Stimulated activated CD4-positive, alpha-beta T cell treated with anti-CD3 and anti-CD28 coated beads, Interleukin-4, amount 100 ng/mL, for 48 hours (primary cell): Measurements from ENCODE around the gene KCNK7.

Experiments used
- DNase-seq, 2 donors: peaks; one replicate each; pipeline ENCODE4 v3.0.0-alpha.2; 2020; ENCODE audit warnings: low read depth in 2 of 2

KCNK7 gene

GRCh38 chr11:65611028-65611757, 15.6 kb upstream of the KCNK7 start:
- no peak for DNase-seq

GRCh38 chr11:65610404-65610803, 14.8 kb upstream of the KCNK7 start:
- no peak for DNase-seq

GRCh38 chr11:65609665-65610064, 14.1 kb upstream of the KCNK7 start:
- DNase-seq, result no peak

DNA sequence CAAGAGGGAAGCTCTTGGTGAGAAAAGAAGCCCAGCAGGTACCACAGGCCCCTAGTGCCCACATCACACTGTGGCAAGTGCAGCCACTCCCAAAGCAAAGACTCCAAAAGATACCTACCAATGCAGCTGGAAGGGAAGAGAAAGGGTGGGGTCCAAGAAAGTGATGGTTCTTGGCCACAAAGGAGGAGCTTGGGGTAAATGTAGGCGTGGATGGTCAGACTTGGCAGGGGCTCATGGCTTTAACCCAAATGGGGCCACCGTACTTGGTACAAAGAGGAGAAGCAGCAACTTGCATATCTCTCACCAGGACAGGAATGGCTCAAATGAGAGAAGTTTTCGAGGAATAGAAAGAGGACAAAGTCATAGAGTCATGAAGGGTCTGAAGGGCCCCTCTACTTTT, 13.6 kb upstream of the KCNK7 start:
- DNase-seq, result no peak

DNA sequence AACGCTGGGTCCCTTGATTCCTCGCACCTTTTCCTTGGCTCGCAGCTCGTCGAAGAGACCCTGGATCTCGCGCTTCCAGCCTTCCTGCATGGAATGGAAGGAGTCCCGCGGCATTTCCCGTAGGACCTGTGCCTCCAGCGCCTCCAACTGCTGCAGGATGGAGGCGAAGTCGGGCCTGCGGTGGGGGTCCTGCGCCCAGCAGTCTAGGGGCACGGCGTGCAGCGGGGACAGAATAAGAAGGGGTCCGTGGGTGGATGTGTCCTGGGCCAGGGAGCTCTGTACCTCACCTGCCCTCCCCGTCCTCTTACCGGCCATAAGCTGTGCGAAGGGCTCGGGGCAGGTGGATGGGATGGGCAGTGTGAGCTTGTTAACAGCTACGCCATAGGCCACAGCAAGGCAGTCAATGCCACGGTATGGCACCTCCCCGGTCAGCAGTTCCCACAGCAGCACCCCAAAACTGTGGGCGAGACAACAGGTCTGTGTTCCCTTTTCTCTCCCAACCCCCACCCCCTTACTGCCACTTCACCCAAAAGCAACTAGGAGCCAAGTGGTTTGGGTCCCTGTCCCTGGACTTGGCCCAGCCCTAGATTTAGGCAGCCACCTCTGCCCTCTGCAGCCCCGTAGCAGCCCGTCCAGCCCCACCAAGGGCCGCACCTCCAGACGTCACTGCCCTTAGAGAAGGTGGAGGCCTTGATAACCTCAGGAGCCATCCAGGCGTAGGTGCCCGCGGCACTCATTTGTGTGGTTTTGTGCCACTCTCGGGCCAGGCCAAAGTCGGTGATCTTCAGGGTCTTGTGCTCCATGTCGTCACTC, 12.2 kb upstream of the KCNK7 start:
- no peak for DNase-seq

DNA sequence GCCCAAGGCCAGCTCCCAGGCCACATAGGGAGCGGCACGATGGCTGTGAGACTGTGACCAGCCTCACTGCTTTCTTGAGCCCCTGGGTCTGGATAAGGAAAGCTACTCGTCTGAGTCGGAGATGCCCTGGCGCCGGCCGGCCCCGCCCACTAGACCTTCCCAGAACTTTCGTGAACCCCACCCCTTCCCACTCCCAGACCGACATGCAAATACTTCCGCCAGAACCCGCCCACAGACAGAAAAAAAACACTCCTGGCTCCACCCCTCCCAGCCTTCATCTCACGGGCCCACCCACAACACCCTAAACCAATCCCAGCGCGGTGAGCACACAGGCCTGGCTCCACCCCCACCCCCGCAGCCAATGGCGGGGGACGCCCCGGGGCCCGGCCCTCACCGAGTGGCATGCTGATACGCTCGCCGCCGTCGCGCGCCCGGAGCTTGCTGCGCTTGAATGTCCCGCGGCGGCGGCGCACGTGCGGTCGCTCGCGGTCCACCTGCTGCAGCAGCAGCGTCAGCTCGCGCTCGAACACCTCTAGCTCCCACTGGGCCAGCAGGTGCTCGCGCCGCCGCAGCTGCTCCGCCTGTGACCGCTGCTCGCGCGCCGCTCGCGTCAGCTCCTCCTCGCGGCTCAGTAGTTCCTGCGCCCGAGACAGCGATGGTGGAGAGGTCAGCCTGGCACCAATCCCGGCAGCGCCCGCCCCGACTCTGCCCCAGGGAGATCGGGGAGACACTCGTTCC, 11.4 kb upstream of the KCNK7 start:
- DNase-seq, result no peak

GRCh38 chr11:65604258-65604657, 8.7 kb upstream of the KCNK7 start:
- DNase-seq, result no peak

- DNase-seq, result no peak
Measured at GRCh38 chr11:65599955-65600246, 4.3 kb upstream of the KCNK7 start.

DNA sequence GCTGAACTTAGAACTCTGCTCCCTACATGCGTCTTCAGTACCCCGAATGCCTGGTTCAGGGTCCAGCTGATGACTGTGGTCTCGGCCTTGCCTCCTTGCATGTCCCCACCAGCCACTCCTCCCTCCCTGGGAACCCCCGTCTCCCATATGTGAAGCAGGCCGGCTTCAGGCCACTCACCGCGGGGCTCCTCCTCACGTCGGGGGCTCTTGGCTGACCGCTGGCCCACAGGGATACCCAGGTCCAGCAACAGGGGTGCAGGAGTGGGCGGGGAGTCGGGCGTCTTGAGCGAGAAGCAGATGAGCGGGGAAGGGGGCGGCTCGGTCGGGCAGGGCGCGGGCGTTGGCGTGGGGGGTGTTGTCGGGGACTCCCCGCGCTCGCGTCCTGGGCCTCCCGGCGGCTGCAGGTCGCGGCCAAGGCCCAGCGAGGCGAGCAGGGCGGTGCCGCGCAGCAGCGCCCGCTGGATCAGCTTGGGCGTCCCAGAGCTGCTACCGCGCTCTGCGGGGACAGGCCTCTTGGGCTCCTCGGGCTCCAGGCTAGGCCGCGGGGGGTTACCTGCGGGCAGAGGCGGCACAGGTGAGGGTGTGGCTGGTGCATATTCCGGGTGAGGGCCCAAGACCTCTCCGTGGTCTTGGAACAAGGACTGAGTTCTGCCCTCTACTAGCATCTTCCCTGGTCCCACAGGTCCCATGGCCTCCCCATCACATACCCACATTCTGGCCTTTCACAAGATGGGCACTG, 3.8 kb upstream of the KCNK7 start:
- DNase-seq, result no peak

GRCh38 chr11:65598258-65598699, 2.7 kb upstream of the KCNK7 start:
- no peak for DNase-seq

DNA sequence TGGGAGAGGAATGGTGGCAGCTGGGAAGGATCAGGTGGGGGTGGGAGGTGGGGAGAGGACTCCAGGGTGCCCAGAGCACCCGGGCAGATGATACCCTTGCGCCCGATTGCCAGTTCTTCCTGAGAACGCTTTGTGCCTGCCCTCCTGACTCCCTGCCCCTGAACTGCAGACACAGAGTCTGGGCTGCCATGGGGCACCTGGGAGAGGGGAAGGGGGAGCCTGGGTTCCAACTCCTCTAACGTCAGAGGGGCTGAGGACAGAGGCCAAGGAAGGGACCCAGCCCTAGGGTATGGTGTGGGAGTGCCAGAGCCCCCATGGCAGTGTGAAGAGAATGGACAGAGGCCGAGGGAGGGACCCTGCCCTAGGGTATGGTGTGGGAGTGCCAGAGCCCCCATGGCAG, 920 bp upstream of the KCNK7 start:
- DNase-seq, result no peak

DNA sequence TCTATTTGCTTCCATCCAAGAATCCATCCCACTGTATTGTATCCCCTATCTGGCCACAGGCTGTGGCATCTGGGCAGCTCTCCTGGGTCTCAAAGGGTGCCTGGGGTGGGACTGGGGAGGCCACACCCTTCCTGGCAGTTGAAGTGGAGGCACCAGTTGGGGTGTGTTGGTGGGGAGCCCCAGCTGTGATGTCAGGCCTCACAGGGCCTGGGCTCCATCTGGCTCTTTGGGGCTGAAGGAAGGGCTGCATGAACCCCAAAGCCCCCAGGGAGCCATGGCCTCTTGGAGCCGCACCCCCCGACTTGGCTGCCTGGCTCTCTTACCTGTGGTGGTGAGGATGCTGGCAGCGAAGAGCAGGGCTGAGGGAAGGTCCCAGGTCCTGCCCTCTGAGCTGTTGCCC, 469 bp downstream of the KCNK7 start:
- no peak for DNase-seq

GRCh38 chr11:65593518-65594414, 1.8 kb downstream of the KCNK7 start:
- DNase-seq, result no peak

GRCh38 chr11:65592858-65593517, 2.6 kb downstream of the KCNK7 start:
- no peak for DNase-seq

GRCh38 chr11:65591939-65592857, 3.4 kb downstream of the KCNK7 start:
- DNase-seq, result no peak

DNA sequence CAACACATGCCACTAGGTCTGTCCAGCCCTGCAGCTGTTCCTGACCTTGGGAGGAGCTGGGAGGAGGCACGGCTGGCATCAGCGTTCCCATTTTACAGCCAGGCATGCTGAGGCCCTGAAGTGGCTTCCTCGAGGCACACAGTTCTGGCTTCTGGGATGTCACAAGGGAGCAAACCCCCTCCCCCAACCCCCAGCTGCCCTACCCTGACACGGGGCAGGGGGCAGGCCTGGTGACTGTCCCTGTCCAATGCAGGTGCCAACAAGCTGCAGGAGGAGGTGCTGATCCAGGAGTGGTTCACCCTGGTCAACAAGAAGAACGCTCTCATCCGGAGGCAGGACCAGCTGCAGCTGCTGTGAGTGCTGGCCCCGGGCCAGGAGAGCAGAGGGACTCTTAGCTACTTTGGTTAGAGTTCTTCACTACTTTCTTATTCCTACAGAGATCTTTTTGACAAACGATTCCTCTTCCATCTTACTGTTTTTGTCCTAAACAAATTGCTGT, 5.3 kb downstream of the KCNK7 start:
- no peak for DNase-seq

DNA sequence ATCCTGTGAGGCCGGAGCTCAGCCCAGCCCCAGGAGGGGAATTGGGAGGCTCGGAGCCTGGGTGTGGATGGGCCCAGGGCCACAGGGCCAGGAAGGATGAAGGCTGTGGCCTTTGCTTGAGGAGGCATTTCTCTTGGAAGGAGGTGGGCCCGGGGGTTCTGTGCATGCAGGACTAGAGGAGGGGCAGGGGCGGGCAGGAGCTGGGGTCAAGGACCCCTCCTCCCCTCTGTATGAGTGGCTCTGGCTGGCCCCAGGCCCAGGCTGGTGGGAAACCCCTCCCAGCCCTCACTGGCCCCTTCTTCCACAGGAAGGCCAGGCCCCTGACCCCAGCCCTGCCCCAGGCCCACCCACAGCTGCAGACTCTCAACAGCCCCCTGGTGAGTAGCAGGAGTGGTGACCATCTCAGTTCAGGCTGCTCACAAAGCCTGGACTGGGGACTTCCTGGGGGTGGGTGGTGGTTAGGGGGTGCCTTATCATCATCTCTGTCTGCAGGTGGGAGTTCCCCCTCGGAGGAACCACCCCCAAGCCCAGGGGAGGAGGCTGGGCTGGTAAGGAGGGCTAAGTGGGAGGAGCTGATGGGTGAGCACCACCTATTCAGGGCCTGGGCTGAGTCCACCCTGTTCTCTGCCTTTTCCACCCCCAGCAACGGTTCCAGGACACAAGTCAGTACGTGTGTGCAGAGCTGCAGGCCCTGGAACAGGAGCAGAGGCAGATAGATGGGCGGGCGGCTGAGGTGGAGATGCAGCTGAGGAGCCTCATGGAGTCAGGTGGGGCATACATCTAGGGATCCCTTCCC, 6.0 kb downstream of the KCNK7 start:
- no peak for DNase-seq
